ENCODE measurements around the gene TMEM129. TPM values are rescaled to one million over a fixed set of nuclear protein-coding genes. Genes with fewer than 3 reads are reported as not detected.
A peak's percentile ranks its signal among the peaks of the same experiment; 100 is the strongest.

TMEM129 gene
- total and polyA plus RNA-seq, 2 donors = 15.1 to 23.2 TPM

DNA sequence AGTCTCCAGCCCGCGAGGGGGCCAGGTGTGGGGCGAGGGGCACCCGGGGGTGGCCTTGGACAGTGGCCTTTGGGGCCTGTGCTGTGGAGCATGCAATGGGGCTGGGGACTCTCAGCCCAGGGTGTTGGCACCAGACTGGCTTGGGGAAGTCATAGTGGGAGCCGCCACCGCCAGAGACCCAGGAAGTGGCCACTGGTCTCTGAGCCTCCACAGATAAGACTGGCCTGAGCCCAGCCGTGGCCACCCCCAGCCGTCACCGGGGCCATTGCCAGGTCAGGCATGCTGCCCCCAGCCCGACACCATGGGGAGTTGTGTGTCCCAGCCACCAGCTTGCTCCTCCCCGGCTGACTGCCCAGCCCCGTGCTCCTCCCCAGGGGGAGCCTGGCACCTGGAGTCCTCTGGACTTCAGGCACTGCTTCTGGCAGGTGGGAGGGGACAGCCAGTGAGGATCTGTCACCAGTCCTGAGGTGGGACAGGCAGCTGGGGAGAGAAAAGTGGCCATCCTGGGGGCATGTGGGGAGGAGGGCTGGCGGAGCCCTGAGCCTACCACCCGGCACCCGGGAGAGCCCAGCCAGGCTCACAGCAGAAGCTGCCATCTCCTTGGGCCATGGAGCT is 32.7 kb upstream of the TMEM129 start:
- Histone ChIP-seq H3K36me3 (ENCODE audit: control insufficient read depth in 2 of 2, insufficient read depth in 2 of 2, low read length in 1 of 2) (no peaks in the 10 kb centered on the region), H3K4me3 (ENCODE audit: low read length in 2 of 2) (no peak overlapping the region), H3K9me3 (ENCODE audit: control insufficient read depth in 2 of 2, insufficient read depth in 1 of 2, low read length in 1 of 2) (no peaks in the 10 kb centered on the region), H3K4me1 (ENCODE audit: control insufficient read depth in 2 of 2, insufficient read depth in 2 of 2, low read length in 2 of 2) (peaks cover 9 to 45% of the 10 kb centered on the region in 2 donors), H3K27ac (ENCODE audit: low read depth in 1 of 2, low read length in 1 of 2) (peak overlapping the region in 1 of 2 donors; percentile 17), H3K27me3 (ENCODE audit: control insufficient read depth in 2 of 2, insufficient read depth in 1 of 2, low read length in 1 of 2) (no peaks in the 10 kb centered on the region)
- no peak for DNase-seq (ENCODE audit: low read depth in 6 of 9, low spot score in 9 of 9)
- 94% methylated on average over 15 of the region's 15 CpGs for WGBS

DNA sequence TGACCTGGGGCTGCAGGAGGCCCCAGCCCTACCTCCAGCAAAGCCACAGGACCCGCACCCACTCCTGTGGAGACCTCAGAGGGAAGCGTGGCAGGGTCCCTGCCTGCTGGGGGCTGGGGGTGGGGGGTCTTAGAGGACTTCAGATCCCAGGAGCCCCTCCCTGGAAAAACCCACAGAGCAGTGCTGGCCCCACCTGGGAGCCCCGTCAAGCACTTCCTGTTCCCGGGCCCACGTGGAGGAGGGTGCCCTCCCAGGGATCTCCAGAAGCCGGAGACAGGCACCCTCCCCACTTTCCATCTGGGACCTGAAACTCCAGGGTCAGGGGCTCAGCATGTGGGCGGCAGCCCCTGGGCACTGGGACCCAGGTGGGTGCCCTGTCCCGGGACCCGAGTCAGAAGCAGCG is 32.2 kb upstream of the TMEM129 start:
- Histone ChIP-seq H3K4me1 (ENCODE audit: control insufficient read depth in 2 of 2, insufficient read depth in 2 of 2, low read length in 2 of 2) (peaks cover 9 to 50% of the 10 kb centered on the region in 2 donors), H3K9me3 (ENCODE audit: control insufficient read depth in 2 of 2, insufficient read depth in 1 of 2, low read length in 1 of 2) (no peaks in the 10 kb centered on the region), H3K4me3 (ENCODE audit: low read length in 2 of 2) (no peak overlapping the region), H3K27ac (ENCODE audit: low read depth in 1 of 2, low read length in 1 of 2) (peak overlapping the region; percentile 26 to 64), H3K27me3 (ENCODE audit: control insufficient read depth in 2 of 2, insufficient read depth in 1 of 2, low read length in 1 of 2) (peaks cover 0 to 3% of the 10 kb centered on the region in 2 donors), H3K36me3 (ENCODE audit: control insufficient read depth in 2 of 2, insufficient read depth in 2 of 2, low read length in 1 of 2) (no peaks in the 10 kb centered on the region)
- no peak for DNase-seq (ENCODE audit: low read depth in 6 of 9, low spot score in 9 of 9)
- 66% methylated on average over 10 of the region's 10 CpGs for WGBS

DNA sequence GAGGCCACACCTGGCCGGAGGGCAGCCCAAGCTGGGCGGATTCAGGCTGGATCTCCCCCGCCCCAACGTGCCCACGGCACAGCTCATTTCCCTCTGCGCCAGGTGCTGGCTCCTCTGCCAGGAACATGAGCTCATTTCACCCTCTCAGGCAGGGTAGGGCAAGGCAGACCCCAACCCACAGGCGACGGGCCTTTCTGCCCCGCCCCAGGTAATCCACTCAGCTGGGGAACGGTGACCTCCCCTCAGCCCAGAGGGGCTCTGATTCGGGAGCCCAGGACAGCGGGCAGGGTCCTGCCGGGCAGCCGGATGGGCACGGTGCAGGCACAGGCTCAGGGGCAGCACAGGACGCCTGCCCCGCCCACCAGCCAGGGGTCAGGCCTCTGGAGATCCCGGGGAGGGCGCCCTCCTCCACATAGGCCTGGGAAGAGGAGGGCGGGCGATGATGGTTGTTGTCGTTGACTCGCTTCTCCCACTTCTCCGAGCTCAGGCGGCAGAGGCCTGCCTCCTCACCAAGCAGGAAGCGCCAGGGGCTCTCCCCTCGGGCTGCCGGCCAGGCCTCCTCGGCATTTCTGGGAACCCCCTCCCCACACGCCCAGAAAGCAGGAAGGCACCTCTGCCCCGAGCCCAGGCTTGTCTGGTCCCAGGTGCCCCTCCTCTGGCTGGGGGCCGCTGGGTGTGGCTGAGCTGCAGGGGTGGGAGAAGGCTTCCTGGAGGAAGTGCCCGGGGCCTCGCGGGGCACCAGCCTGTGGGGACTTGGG is 31.3 kb upstream of the TMEM129 start:
- peak in 2 of 9 donors; percentile 31 to 51 for DNase-seq (ENCODE audit: low read depth in 6 of 9, low spot score in 9 of 9)
- no peak overlapping the region for H3K4me3 ChIP-seq (ENCODE audit: low read length in 2 of 2)
- H3K27ac ChIP-seq (ENCODE audit: low read depth in 1 of 2, low read length in 1 of 2) = peak overlapping the region; percentile 55 to 64
- H3K36me3 ChIP-seq (ENCODE audit: control insufficient read depth in 2 of 2, insufficient read depth in 2 of 2, low read length in 1 of 2) = no peaks in the 10 kb centered on the region
- 28% methylated on average over 35 of the region's 35 CpGs for WGBS
- no peaks in the 10 kb centered on the region for H3K9me3 ChIP-seq (ENCODE audit: control insufficient read depth in 2 of 2, insufficient read depth in 1 of 2, low read length in 1 of 2)
- peaks cover 9 to 50% of the 10 kb centered on the region in 2 donors for H3K4me1 ChIP-seq (ENCODE audit: control insufficient read depth in 2 of 2, insufficient read depth in 2 of 2, low read length in 2 of 2)
- H3K27me3 ChIP-seq (ENCODE audit: control insufficient read depth in 2 of 2, insufficient read depth in 1 of 2, low read length in 1 of 2) = peaks cover 0 to 9% of the 10 kb centered on the region in 2 donors

DNA sequence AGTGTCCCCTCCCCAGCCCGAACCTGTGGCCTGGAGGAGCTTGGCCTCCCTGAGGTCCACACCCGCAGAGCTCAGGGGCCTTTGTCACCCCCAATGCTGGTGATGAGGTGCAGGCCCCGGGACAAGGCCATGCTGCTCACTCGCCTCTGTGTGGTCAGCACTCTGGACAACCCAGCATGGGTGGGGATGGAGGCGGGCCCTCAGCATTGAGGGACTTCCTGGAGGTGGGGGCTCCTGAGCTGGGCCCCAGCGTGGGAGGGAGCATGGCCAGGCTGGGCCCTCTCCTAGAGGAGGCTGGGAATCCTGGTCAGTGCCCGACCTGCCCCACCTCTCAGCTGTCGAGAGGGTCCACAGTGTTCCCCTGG is 30.8 kb upstream of the TMEM129 start:
- Histone ChIP-seq H3K4me3 (ENCODE audit: low read length in 2 of 2) (no peak overlapping the region), H3K4me1 (ENCODE audit: control insufficient read depth in 2 of 2, insufficient read depth in 2 of 2, low read length in 2 of 2) (peaks cover 9 to 50% of the 10 kb centered on the region in 2 donors), H3K27me3 (ENCODE audit: control insufficient read depth in 2 of 2, insufficient read depth in 1 of 2, low read length in 1 of 2) (peaks cover 0 to 9% of the 10 kb centered on the region in 2 donors), H3K36me3 (ENCODE audit: control insufficient read depth in 2 of 2, insufficient read depth in 2 of 2, low read length in 1 of 2) (no peaks in the 10 kb centered on the region), H3K27ac (ENCODE audit: low read depth in 1 of 2, low read length in 1 of 2) (peak overlapping the region in 1 of 2 donors; percentile 55), H3K9me3 (ENCODE audit: control insufficient read depth in 2 of 2, insufficient read depth in 1 of 2, low read length in 1 of 2) (no peaks in the 10 kb centered on the region)
- 84% methylated on average over 8 of the region's 8 CpGs for WGBS
- no peak for DNase-seq (ENCODE audit: low read depth in 6 of 9, low spot score in 9 of 9)

DNA sequence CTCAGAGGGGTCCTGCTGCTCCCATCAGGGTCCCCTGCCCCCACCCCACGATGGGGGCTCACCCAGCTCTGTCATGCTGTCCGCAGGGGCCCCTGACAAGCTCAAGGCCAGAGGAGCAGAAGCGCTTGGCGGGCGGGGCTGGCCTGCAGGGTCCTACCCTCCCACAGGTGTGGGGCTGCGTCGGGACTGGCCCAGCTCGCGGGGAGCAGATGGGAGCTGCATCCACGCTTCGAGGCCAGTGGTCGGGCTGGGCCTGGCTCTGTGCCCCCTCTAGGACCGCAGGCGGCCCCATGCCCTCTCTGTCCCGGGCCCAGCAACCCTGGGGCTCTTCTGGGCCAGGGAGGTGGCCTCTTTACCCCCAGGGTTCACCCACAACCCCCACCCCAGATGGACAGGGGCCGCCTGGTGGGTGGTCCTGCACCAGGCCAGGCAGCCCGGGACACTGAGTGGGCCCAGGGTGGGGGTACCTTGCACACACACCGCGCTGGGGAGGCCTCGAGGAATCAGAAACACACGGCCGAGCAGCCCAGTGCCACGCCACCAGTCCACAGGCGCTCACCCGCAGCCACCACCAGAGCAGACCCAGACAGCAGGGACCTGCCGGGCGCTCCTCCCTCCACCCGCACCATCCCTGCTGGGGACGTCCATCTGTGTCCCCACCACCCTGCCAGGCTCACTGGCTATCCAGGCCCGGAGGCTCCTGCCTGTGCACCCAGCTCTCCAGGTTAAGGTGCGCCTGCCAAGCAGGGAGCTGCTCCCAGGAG is 30.2 kb upstream of the TMEM129 start:
- Histone ChIP-seq H3K27ac (ENCODE audit: low read depth in 1 of 2, low read length in 1 of 2) (no peak overlapping the region), H3K9me3 (ENCODE audit: control insufficient read depth in 2 of 2, insufficient read depth in 1 of 2, low read length in 1 of 2) (no peaks in the 10 kb centered on the region), H3K36me3 (ENCODE audit: control insufficient read depth in 2 of 2, insufficient read depth in 2 of 2, low read length in 1 of 2) (no peaks in the 10 kb centered on the region), H3K4me1 (ENCODE audit: control insufficient read depth in 2 of 2, insufficient read depth in 2 of 2, low read length in 2 of 2) (peaks cover 9 to 50% of the 10 kb centered on the region in 2 donors), H3K4me3 (ENCODE audit: low read length in 2 of 2) (no peak overlapping the region), H3K27me3 (ENCODE audit: control insufficient read depth in 2 of 2, insufficient read depth in 1 of 2, low read length in 1 of 2) (peaks cover 0 to 9% of the 10 kb centered on the region in 2 donors)
- DNase-seq (ENCODE audit: low read depth in 6 of 9, low spot score in 9 of 9) = no peak
- WGBS = 98% methylated on average over 31 of the region's 31 CpGs

DNA sequence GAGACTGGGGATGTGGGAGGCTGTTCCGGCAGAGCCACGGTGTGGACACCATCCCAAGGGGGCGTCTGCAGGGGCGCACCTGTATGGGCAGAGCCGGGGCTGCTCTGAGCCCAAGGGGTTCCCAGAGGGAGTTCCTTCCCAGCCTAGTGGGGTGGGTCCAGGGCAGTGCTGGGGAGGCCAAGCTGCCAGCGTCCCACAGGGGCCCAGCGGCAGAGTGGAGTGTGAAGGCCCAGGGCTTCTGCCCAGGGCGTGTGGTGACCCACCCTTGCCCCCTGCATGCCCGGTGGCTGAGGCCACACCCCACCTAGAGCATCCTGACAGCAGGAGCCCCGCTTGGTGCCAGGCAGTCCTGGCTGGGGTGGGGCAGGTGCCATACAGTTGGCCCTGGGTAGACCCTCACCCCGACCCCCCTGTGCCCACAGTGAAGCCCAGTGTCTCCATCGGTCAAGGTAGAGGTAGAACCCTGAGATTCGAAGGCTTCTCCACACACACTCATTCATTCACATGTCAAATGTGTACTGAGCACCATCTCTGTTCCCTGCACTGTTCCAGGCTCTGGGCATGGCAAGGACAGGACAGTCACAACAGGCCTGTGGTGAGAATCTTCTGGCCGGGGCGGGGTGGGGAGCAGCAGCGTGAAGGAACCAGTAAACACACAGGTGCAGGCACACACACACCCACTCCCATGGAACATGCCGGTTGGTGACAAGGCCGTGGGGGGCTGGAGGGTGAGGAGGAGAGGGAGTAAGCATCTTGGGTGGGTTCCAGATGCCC is 29.4 kb upstream of the TMEM129 start:
- DNase-seq (ENCODE audit: low read depth in 6 of 9, low spot score in 9 of 9) = no peak
- no peak overlapping the region for H3K4me3 ChIP-seq (ENCODE audit: low read length in 2 of 2)
- H3K36me3 ChIP-seq (ENCODE audit: control insufficient read depth in 2 of 2, insufficient read depth in 2 of 2, low read length in 1 of 2) = peaks cover under 1 to 3% of the 10 kb centered on the region in 2 donors
- no peaks in the 10 kb centered on the region for H3K9me3 ChIP-seq (ENCODE audit: control insufficient read depth in 2 of 2, insufficient read depth in 1 of 2, low read length in 1 of 2)
- H3K27ac ChIP-seq (ENCODE audit: low read depth in 1 of 2, low read length in 1 of 2) = no peak overlapping the region
- H3K27me3 ChIP-seq (ENCODE audit: control insufficient read depth in 2 of 2, insufficient read depth in 1 of 2, low read length in 1 of 2) = peaks cover 0 to 9% of the 10 kb centered on the region in 2 donors
- peaks cover 9 to 50% of the 10 kb centered on the region in 2 donors for H3K4me1 ChIP-seq (ENCODE audit: control insufficient read depth in 2 of 2, insufficient read depth in 2 of 2, low read length in 2 of 2)
- 94% methylated on average over 18 of the region's 18 CpGs for WGBS

DNA sequence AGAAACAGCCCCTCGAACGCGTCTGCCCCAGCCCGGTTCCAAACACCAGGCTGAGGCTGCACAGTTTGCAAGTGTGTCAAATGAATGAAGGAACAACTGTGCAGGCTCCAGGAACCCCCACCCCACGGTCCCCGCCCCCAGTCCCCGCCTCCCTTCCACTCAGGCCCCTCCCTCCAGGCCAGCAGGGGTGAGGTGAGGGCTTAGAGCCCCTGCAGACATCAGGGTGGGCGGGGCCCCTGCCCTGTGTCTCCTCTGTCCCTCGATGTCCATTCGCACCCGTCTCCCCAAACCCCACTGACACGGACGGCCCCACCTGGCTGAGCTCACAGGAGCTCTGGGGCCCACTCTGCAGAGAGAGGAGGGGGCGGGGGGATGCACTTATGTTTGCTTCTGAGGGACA is 28.7 kb upstream of the TMEM129 start:
- WGBS = 88% methylated on average over 14 of the region's 14 CpGs
- H3K4me1 ChIP-seq (ENCODE audit: control insufficient read depth in 2 of 2, insufficient read depth in 2 of 2, low read length in 2 of 2) = peaks cover 9 to 49% of the 10 kb centered on the region in 2 donors

DNA sequence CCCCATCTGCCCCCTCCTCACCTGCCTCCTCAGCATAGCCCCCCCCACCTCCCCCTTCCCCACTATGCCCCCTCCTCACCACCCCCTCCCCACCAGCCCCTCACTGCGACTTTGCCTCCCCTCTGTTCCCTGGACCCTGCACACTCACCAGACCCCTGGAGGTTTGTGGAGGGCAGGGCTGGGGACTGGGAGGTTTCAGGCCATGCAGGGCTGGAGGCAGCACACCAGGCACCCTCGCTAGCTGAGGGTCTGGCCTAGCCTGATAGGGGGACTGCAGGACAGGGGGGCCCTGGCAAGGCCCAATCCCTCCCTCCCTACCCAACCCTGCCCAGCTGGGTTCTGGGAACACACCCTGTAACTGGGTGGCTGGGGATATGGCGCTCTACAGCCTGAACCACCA is 28.2 kb upstream of the TMEM129 start:
- peaks cover 0 to 9% of the 10 kb centered on the region in 2 donors for H3K27me3 ChIP-seq (ENCODE audit: control insufficient read depth in 2 of 2, insufficient read depth in 1 of 2, low read length in 1 of 2)
- peaks cover 13% of the 10 kb centered on the region in 2 donors for H3K36me3 ChIP-seq (ENCODE audit: control insufficient read depth in 2 of 2, insufficient read depth in 2 of 2, low read length in 1 of 2)
- no peak overlapping the region for H3K4me3 ChIP-seq (ENCODE audit: low read length in 2 of 2)
- 85% methylated on average over 3 of the region's 3 CpGs for WGBS
- H3K4me1 ChIP-seq (ENCODE audit: control insufficient read depth in 2 of 2, insufficient read depth in 2 of 2, low read length in 2 of 2) = peaks cover 9 to 44% of the 10 kb centered on the region in 2 donors
- DNase-seq (ENCODE audit: low read depth in 6 of 9, low spot score in 9 of 9) = no peak
- no peaks in the 10 kb centered on the region for H3K9me3 ChIP-seq (ENCODE audit: control insufficient read depth in 2 of 2, insufficient read depth in 1 of 2, low read length in 1 of 2)
- H3K27ac ChIP-seq (ENCODE audit: low read depth in 1 of 2, low read length in 1 of 2) = no peak overlapping the region

More for the DNA sequence above, 28.7 kb upstream of the TMEM129 start:
- H3K36me3 ChIP-seq (ENCODE audit: control insufficient read depth in 2 of 2, insufficient read depth in 2 of 2, low read length in 1 of 2) = peaks cover 8 to 9% of the 10 kb centered on the region in 2 donors
- DNase-seq (ENCODE audit: low read depth in 6 of 9, low spot score in 9 of 9) = no peak
- H3K4me3 ChIP-seq (ENCODE audit: low read length in 2 of 2) = no peak overlapping the region
- no peak overlapping the region for H3K27ac ChIP-seq (ENCODE audit: low read depth in 1 of 2, low read length in 1 of 2)
- peaks cover 0 to 9% of the 10 kb centered on the region in 2 donors for H3K27me3 ChIP-seq (ENCODE audit: control insufficient read depth in 2 of 2, insufficient read depth in 1 of 2, low read length in 1 of 2)
- no peaks in the 10 kb centered on the region for H3K9me3 ChIP-seq (ENCODE audit: control insufficient read depth in 2 of 2, insufficient read depth in 1 of 2, low read length in 1 of 2)
